CD14-positive monocyte (primary cell): Measurements from ENCODE around the gene L3MBTL3. TPM values are rescaled to one million over a fixed set of nuclear protein-coding genes. Genes with fewer than 3 reads are reported as not detected.

ENCODE experiments used
- DNase-seq, 3 donors: peaks; one replicate each; pipeline ENCODE4 v3.0.0-alpha.2; 2011 to 2022
- H2AFZ ChIP-seq: 2 replicates; pipeline ENCODE4 v1.6.0; 2012; ENCODE audit warnings: mild to moderate bottlenecking, low read depth, low read length, inconsistent platforms; ENCODE audit not compliant: insufficient read depth, poor library complexity, severe bottlenecking
- H3K27ac ChIP-seq, 2 donors: 1 replicate in 1 of 2; 2 replicates in 1 of 2; pipeline ENCODE4 v1.5.1; 2012 to 2013; ENCODE audit warnings: low read length in 2 of 2, control low read depth in 1 of 2, inconsistent platforms in 1 of 2, low read depth in 1 of 2, mild to moderate bottlenecking in 1 of 2
- H3K27me3 ChIP-seq, 2 donors: one replicate each; pipeline versions ENCODE4 v1.6.0 to v1.6.1; 2011 to 2013; ENCODE audit warnings: low read length in 2 of 2; ENCODE audit not compliant: control insufficient read depth in 2 of 2, insufficient read depth in 2 of 2
- H3K36me3 ChIP-seq, 2 donors: replicated peaks in 1 of 2; 1 replicate in 1 of 2; 2 replicates in 1 of 2; pipeline versions ENCODE4 v1.5.1 to v1.6.1; 2012 to 2013; ENCODE audit warnings: low read length in 2 of 2, control low read depth in 1 of 2, inconsistent platforms in 1 of 2, mild to moderate bottlenecking in 1 of 2; ENCODE audit not compliant: insufficient read depth in 2 of 2, control insufficient read depth in 1 of 2
- H3K4me1 ChIP-seq, 2 donors: 1 replicate in 1 of 2; 2 replicates in 1 of 2; pipeline versions ENCODE4 v1.5.1 to v1.6.1; 2012 to 2013; ENCODE audit warnings: low read length in 2 of 2, control low read depth in 1 of 2, inconsistent platforms in 1 of 2, mild to moderate bottlenecking in 1 of 2, moderate library complexity in 1 of 2; ENCODE audit not compliant: insufficient read depth in 2 of 2, control insufficient read depth in 1 of 2
- H3K4me2 ChIP-seq: replicated peaks from 2 replicates; pipeline ENCODE3; 2012; ENCODE audit warnings: low read length, moderate library complexity, mild to moderate bottlenecking; ENCODE audit not compliant: poor library complexity, severe bottlenecking; ENCODE audit errors: extremely low read depth
- H3K4me3 ChIP-seq, 3 experiments: fragments of 200-600 bp in 1 of 3; sonication (generic) in 1 of 3; replicated peaks in 1 of 3; 1 replicate in 2 of 3; 2 replicates in 1 of 3; pipeline ENCODE4 v1.5.1; 2011 to 2013; ENCODE audit warnings: low read length in 3 of 3, mild to moderate bottlenecking in 3 of 3, control low read depth in 2 of 3, low read depth in 2 of 3, inconsistent platforms in 1 of 3, moderate library complexity in 1 of 3
- H3K79me2 ChIP-seq: 2 replicates; pipeline ENCODE4 v1.6.0; 2012; ENCODE audit warnings: mild to moderate bottlenecking, control low read depth, inconsistent platforms, low read length, moderate library complexity; ENCODE audit not compliant: insufficient read depth
- H3K9ac ChIP-seq: 2 replicates; pipeline ENCODE4 v1.6.0; 2017; ENCODE audit warnings: low read length, mild to moderate bottlenecking; ENCODE audit not compliant: insufficient read depth, poor library complexity, severe bottlenecking
- H3K9me3 ChIP-seq, 2 donors: replicated peaks in 1 of 2; 1 replicate in 1 of 2; 2 replicates in 1 of 2; pipeline versions ENCODE4 v1.5.1 to v1.6.1; 2012 to 2013; ENCODE audit warnings: low read length in 2 of 2, control low read depth in 1 of 2; ENCODE audit not compliant: control insufficient read depth in 1 of 2, insufficient read depth in 1 of 2
- H4K20me1 ChIP-seq: 2 replicates; pipeline ENCODE4 v1.6.0; 2012; ENCODE audit warnings: mild to moderate bottlenecking, low read length, control low read depth, moderate library complexity; ENCODE audit not compliant: insufficient read depth
- H3K27ac Mint-ChIP-seq, 7 donors: one replicate each; pipeline ENCODE4 v1.8.0; 2020; ENCODE audit warnings: mild to moderate bottlenecking in 7 of 7, mixed read lengths in 7 of 7, moderate library complexity in 6 of 7, inconsistent platforms in 2 of 7
- H3K27me3 Mint-ChIP-seq, 3 donors: one replicate each; pipeline ENCODE4 v1.8.0; 2021 to 2022; ENCODE audit warnings: low read depth in 3 of 3, mild to moderate bottlenecking in 3 of 3, mixed read lengths in 3 of 3, moderate library complexity in 3 of 3, inconsistent platforms in 1 of 3
- H3K36me3 Mint-ChIP-seq, 2 donors: one replicate each; pipeline ENCODE4 v1.8.0; 2020; ENCODE audit warnings: mixed read lengths in 2 of 2, inconsistent platforms in 1 of 2, mild to moderate bottlenecking in 1 of 2
- H3K4me1 Mint-ChIP-seq: one replicate; pipeline ENCODE4 v1.8.0; 2020; ENCODE audit warnings: mild to moderate bottlenecking, mixed read lengths
- H3K4me3 Mint-ChIP-seq, 2 donors: one replicate each; pipeline ENCODE4 v1.8.0; 2020; ENCODE audit warnings: mild to moderate bottlenecking in 2 of 2, mixed read lengths in 2 of 2, moderate library complexity in 1 of 2
- H3K9me3 Mint-ChIP-seq, 7 donors: one replicate each; pipeline ENCODE4 v1.8.0; 2020 to 2022; ENCODE audit warnings: mixed read lengths in 7 of 7, mild to moderate bottlenecking in 6 of 7, moderate library complexity in 6 of 7, inconsistent platforms in 2 of 7
- WGBS: methylation state at CpG from one replicate; pipeline ENCODE4 v1.1.5; 2013; ENCODE audit warnings: missing lambda C conversion rate; ENCODE audit not compliant: insufficient coverage; 5-methylcytosine and 5-hydroxymethylcytosine counted together
- intact Hi-C, 2 donors: fragments of 100-400 bp; cut with micrococcal nuclease; formaldehyde crosslinking; loops; one replicate each; pipeline versions ENCODE4 v1.15.0 to v1.15.1; 2023
- polyA plus RNA-seq, 3 donors: library from polyadenylated mRNA; depleted of rRNA in 1 of 3; unstranded in 2 of 3; stranded (reverse) in 1 of 3; fragments of 300-500 nt in 2 of 3; fragments of >200 nt in 1 of 3; fragmentation: Illumina TruSeq in 2 of 3; gene quantifications; 1 replicate in 2 of 3; 2 replicates in 1 of 3; pipeline ENCODE4 v1.2.3, GENCODE V29; 2012 to 2021
- TF ChIP-seq, protein P1 (sequence below): fragments of 200-600 bp; IDR thresholded peaks from one replicate; pipeline ENCODE4 v1.8.0; 2022; ENCODE audit warnings: antibody characterized with exemption, mild to moderate bottlenecking

L3MBTL3 gene
- polyA plus RNA-seq, 3 donors, result 2.1 to 8.0 (median 3.7) TPM

DNA sequence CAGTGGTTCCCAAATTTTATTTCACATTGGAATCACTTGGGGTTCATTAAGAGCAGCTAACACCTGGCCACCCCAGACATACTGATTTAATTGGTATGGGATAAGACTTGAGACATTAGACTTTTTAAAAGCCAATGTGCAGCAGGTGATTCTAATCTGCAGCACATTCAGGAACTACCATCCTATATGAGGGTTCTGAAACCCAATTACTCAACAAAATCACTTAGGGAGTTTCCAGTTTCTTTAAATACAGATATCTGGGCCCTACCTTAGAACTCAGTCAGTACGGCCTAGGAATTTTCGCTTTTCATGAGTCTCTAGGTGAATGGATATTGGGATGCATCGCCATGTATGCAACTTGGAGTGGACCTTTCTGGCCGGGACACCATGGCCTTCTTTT is 24.0 kb upstream of the L3MBTL3 start:
- TF ChIP-seq, protein P1, sequence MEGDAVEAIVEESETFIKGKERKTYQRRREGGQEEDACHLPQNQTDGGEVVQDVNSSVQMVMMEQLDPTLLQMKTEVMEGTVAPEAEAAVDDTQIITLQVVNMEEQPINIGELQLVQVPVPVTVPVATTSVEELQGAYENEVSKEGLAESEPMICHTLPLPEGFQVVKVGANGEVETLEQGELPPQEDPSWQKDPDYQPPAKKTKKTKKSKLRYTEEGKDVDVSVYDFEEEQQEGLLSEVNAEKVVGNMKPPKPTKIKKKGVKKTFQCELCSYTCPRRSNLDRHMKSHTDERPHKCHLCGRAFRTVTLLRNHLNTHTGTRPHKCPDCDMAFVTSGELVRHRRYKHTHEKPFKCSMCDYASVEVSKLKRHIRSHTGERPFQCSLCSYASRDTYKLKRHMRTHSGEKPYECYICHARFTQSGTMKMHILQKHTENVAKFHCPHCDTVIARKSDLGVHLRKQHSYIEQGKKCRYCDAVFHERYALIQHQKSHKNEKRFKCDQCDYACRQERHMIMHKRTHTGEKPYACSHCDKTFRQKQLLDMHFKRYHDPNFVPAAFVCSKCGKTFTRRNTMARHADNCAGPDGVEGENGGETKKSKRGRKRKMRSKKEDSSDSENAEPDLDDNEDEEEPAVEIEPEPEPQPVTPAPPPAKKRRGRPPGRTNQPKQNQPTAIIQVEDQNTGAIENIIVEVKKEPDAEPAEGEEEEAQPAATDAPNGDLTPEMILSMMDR, result no peak
- no peaks in the 10 kb centered on the region for H3K4me1 Mint-ChIP-seq
- H2AFZ ChIP-seq, result no peak overlapping the region
- peak overlapping the region in 1 of 7 donors; percentile 25 for H3K27ac Mint-ChIP-seq
- no peak overlapping the region for H3K4me3 ChIP-seq
- no peaks in the 10 kb centered on the region for H3K79me2 ChIP-seq
- H3K4me2 ChIP-seq, result no peak overlapping the region
- H3K27me3 Mint-ChIP-seq, result peaks cover 0 to 4% (median 1%) of the 10 kb centered on the region in 3 donors
- no peaks in the 10 kb centered on the region for H3K4me1 ChIP-seq
- peaks cover 0 to 3% (median 0%) of the 10 kb centered on the region in 7 donors for H3K9me3 Mint-ChIP-seq
- H4K20me1 ChIP-seq, result no peaks in the 10 kb centered on the region
- H3K9ac ChIP-seq, result no peak overlapping the region
- no peak overlapping the region for H3K27ac ChIP-seq
- intact Hi-C loops, result no loop called here
- H3K27me3 ChIP-seq, result no peaks in the 10 kb centered on the region
- no peaks in the 10 kb centered on the region for H3K9me3 ChIP-seq
- WGBS, result 100% methylated on average over 1 of the region's 4 CpGs
- no peak overlapping the region for H3K4me3 Mint-ChIP-seq
- H3K36me3 ChIP-seq, result no peaks in the 10 kb centered on the region
- DNase-seq, result no peak
- H3K36me3 Mint-ChIP-seq, result no peaks in the 10 kb centered on the region

DNA sequence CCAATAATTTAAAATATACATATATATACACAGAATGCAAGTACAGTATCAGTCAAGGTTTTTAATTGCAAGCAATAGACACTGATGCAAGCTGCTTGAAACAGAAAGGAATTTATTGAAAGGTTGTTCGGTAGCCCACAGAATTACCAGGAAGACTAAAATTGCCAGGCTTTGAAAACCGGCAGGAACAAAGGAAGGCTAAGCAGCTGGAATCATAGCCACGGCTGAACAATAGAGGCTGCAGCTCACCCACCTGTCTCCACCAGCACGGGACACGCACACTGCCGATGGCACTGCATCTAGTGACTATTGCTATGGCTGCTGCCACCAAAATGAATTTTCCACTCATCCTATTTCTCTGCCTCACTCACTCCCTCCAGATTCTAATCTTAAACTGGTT is 22.0 kb upstream of the L3MBTL3 start:
- Histone ChIP-seq H3K79me2 (no peaks in the 10 kb centered on the region), H3K36me3 (no peaks in the 10 kb centered on the region), H3K4me1 (no peaks in the 10 kb centered on the region), H3K9me3 (no peaks in the 10 kb centered on the region), H4K20me1 (no peaks in the 10 kb centered on the region), H3K9ac (no peak overlapping the region), H3K4me3 (no peak overlapping the region), H2AFZ (no peak overlapping the region), H3K27ac (no peak overlapping the region), H3K4me2 (no peak overlapping the region), H3K27me3 (no peaks in the 10 kb centered on the region)
- TF ChIP-seq, protein P1, result no peak
- Mint-ChIP-seq H3K36me3 (no peaks in the 10 kb centered on the region), H3K27me3 (peaks cover 0 to 5% (median 3%) of the 10 kb centered on the region in 3 donors), H3K9me3 (no peaks in the 10 kb centered on the region), H3K4me3 (no peak overlapping the region), H3K27ac (no peak overlapping the region), H3K4me1 (no peaks in the 10 kb centered on the region)
- WGBS, result 98% methylated on average over 5 of the region's 6 CpGs
- intact Hi-C loops, result no loop called here
- DNase-seq, result no peak
